HEK293T (cell line): ENCODE data around the gene PXN.

Experiments
- BHLHE40 ChIP-seq: fragments of 450-650 bp; IDR thresholded peaks from 2 replicates; pipeline ENCODE4 v1.6.1; 2016; ENCODE audit warnings: mild to moderate bottlenecking, moderate library complexity, borderline replicate concordance
- TF ChIP-seq, protein P1 (sequence below): fragments of 450-650 bp; IDR thresholded peaks from 2 replicates; pipeline ENCODE4 v1.6.1; 2016

GRCh38 chr12:120276734-120277133, 11.2 kb upstream of the PXN start:
- TF ChIP-seq, protein P1, sequence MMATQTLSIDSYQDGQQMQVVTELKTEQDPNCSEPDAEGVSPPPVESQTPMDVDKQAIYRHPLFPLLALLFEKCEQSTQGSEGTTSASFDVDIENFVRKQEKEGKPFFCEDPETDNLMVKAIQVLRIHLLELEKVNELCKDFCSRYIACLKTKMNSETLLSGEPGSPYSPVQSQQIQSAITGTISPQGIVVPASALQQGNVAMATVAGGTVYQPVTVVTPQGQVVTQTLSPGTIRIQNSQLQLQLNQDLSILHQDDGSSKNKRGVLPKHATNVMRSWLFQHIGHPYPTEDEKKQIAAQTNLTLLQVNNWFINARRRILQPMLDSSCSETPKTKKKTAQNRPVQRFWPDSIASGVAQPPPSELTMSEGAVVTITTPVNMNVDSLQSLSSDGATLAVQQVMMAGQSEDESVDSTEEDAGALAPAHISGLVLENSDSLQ, result no peak
- no peak for TF ChIP-seq BHLHE40
